Measurements from ENCODE around the gene TBC1D24. TPM values are rescaled to one million over a fixed set of nuclear protein-coding genes. Genes with fewer than 3 reads are reported as not detected.
A peak's percentile ranks its signal among the peaks of the same experiment; 100 is the strongest.
"Not testable (repeated sequence)": the region's sequence is repeated elsewhere in the genome, so short reads cannot be mapped to it uniquely, and the experiment has no call there.

The TBC1D24 gene
- total RNA-seq, 2 donors from 2014 or later, result 4.4 to 8.4 TPM

DNA sequence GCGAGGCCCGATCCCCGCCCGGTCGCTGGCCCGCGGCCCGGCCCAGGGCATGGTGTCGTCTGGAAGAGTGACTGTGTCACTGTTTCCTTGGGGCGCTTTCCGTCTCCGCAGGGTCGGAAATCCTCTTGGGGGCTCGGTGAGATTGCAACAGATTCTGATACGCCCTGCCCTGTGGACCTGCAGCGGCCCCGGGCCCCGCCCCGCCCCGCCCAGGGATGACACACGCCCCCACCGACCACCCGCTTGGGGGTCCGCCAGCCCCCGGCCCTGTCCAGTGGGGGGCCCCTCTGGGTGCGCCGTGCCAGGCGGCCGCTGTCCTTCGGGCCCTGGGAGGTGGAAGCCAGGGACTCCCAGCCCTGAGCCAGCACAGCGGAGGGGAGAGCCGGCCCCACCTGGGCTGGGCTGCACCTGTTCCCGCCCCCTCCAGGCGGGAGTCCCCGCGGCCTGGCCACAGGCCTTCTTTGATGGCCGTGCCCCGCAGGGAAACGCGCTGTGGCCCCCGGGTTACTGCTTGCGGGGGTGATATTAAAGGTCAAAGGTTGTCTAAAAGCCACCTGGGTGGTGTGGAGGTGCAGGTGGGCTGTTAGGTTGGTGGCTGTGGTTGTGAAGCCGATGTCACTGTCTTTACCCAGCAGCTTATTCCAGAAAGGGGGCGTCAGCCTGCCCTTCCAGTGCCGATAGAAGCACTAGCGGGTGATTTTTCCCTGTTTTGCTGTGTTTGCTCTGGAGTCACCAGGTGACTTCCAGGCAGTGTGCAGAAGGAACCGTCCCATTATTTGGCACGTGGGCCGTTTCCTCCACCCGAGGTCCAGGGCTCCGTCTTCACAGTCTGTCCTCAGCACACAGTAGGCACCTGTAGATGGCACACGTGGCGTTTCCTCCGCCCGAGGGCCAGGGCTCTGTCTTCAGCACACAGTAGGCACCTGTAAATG lies 752 bp downstream of the TBC1D24 start:
- H3K36me3 Mint-ChIP-seq (ENCODE audit: low read depth), result no peaks in the 10 kb centered on the region
- no peak overlapping the region for H3K27ac Mint-ChIP-seq
- H3K4me1 Mint-ChIP-seq, result peaks cover 25% of the 10 kb centered on the region
- H3K9me3 ChIP-seq (ENCODE audit: control insufficient read depth, low read length, poor library complexity, severe bottlenecking), result no peaks in the 10 kb centered on the region
- DNase-seq (no peak), ATAC-seq (peak; percentile 53)
- peaks cover 7% of the 10 kb centered on the region for H3K27me3 Mint-ChIP-seq
- peak overlapping the region; percentile 72 for H3K4me3 Mint-ChIP-seq

DNA sequence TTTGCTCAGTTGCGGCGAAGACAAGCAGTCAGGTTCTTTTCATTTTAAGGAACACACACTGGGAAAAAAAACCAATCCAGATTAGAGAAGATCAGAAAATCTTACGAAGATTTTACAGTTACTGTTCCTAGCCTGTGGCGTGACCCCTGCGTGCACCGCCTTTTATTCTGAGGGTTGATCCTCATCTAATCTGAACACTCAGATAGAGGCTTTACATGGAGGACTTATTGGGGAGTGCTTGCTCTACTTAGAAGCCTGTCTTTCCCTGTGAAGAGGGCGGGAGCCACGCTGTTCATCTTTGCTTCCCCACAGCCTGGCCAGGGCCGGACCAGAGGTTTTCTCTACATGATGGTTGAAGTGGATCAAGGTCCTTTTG lies 1.4 kb downstream of the TBC1D24 start:
- H3K4me3 Mint-ChIP-seq, result peak overlapping the region; percentile 72
- DNase-seq, result no peak
- H3K4me1 Mint-ChIP-seq, result peaks cover 25% of the 10 kb centered on the region
- H3K9me3 ChIP-seq (ENCODE audit: control insufficient read depth, low read length, poor library complexity, severe bottlenecking), result no peaks in the 10 kb centered on the region
- no peaks in the 10 kb centered on the region for H3K36me3 Mint-ChIP-seq (ENCODE audit: low read depth)
- no peak overlapping the region for H3K27ac Mint-ChIP-seq
- ATAC-seq, result no peak
- H3K27me3 Mint-ChIP-seq, result peaks cover 7% of the 10 kb centered on the region

DNA sequence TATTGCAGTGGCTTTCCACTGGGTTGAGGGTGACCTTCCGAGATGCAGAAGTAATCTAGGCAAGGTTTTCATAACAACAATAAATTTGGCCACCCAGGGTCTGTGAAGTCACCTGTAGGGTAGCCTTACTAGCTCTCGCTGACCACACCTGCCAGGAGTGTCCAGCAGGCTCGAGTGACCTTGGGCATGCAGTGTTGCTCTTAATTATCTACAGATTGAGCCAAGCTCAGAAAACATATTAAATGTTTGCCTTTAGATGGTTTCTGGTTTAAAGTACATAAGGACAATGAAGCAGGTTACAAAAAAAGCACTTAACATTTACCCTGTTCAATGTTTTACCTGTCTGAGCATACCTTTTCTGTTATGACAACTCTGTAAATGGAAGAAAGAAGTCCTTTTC lies 1.8 kb downstream of the TBC1D24 start:
- no peaks in the 10 kb centered on the region for H3K9me3 ChIP-seq (ENCODE audit: control insufficient read depth, low read length, poor library complexity, severe bottlenecking)
- Mint-ChIP-seq H3K36me3 (ENCODE audit: low read depth) (no peaks in the 10 kb centered on the region), H3K4me1 (peaks cover 25% of the 10 kb centered on the region), H3K4me3 (peak overlapping the region; percentile 72), H3K27ac (no peak overlapping the region), H3K27me3 (peaks cover 7% of the 10 kb centered on the region)
- ATAC-seq, result no peak
- no peak for DNase-seq

DNA sequence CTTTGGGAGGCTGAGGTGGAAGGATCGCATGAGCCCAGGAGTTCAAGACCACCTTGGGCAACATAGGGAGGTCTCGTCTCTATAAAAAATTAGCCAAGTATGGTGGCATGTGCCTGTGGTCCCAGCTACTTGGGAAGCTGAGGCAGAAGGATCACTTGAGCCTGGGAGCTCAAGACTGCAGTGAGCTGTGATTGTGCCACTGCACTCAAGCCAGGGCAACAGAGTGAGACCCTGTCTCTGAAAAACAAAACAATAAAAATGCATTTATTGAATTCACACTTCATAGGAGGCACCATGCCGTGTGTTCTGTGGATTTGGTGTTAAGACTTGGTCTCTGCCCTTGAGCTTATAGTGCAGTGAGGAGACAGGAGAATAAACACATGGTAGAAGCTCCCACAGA lies 2.4 kb downstream of the TBC1D24 start:
- no peak overlapping the region for H3K27ac Mint-ChIP-seq
- no peaks in the 10 kb centered on the region for H3K36me3 Mint-ChIP-seq (ENCODE audit: low read depth)
- no peaks in the 10 kb centered on the region for H3K9me3 ChIP-seq (ENCODE audit: control insufficient read depth, low read length, poor library complexity, severe bottlenecking)
- DNase-seq (no peak), ATAC-seq (no peak)
- peaks cover 26% of the 10 kb centered on the region for H3K4me1 Mint-ChIP-seq
- H3K27me3 Mint-ChIP-seq, result peaks cover 7% of the 10 kb centered on the region
- no peak overlapping the region for H3K4me3 Mint-ChIP-seq

DNA sequence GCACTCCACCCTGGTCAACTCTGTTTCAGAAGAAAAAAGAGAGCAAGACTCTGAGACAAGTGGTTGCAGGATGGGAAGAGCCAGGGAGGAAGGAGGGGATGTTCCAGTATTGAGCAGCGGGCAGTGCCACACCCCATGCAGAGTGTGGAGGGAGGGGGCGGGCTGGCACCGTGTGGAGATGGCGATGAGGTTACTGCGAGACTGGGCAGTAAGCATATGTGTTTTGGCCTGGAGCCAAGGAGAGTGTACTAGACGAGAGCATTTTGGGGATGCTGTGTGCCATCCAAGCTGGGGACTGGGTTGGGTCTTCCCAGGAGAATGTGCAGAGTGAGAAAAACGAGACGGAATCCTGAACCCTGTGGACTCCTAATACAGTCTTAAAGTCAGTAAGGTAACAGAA lies 3.4 kb downstream of the TBC1D24 start:
- DNase-seq, result no peak
- no peak overlapping the region for H3K27ac Mint-ChIP-seq
- no peak overlapping the region for H3K4me3 Mint-ChIP-seq
- no peaks in the 10 kb centered on the region for H3K36me3 Mint-ChIP-seq (ENCODE audit: low read depth)
- ATAC-seq, result no peak
- peaks cover 26% of the 10 kb centered on the region for H3K4me1 Mint-ChIP-seq
- H3K27me3 Mint-ChIP-seq, result peaks cover 1% of the 10 kb centered on the region
- no peaks in the 10 kb centered on the region for H3K9me3 ChIP-seq (ENCODE audit: control insufficient read depth, low read length, poor library complexity, severe bottlenecking)

DNA sequence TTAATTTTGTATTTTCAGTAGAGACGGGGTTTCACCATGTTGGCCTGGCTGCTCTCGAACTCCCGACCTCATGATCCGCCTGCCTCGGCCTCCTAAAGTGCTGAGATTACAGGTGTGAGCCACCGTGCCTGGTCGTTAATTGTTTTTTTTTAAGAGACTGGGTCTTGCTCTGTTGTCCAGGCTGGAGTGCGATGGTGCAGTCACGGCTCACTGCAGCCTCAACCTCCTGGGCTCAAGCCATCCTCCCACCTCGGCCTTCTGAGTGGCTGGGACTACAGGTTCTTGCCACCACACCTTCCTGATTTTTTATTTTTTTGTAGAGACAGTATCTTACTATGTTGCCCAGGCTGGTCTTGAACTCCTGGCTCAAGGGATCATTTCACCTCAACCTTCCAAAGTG lies 5.1 kb downstream of the TBC1D24 start:
- not testable (repeated sequence) for H3K9me3 ChIP-seq (ENCODE audit: control insufficient read depth, low read length, poor library complexity, severe bottlenecking); H3K27me3 Mint-ChIP-seq; H3K36me3 Mint-ChIP-seq (ENCODE audit: low read depth); H3K4me3 Mint-ChIP-seq; H3K27ac Mint-ChIP-seq; ATAC-seq; DNase-seq
- H3K4me1 Mint-ChIP-seq, result peaks cover 36% of the 10 kb centered on the region

DNA sequence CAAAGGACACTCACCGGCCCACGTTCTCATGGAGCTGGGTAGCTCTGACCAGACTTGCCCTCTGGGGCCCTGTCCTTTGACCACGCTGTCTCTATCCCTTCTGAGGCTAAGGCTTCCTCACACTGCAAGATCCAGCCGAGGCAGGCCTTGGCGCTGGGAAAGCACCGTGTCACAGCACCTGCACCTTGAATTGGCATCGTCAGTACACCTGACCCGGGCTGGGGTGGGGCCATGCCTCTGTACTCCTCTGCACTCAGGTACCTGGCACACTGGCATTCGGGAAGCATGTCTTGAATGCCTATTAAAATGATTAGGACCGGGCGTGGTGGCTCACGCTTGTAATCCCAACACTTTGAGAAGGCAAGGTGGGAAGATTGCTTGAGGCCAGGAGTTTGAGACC lies 6.0 kb downstream of the TBC1D24 start:
- H3K4me1 Mint-ChIP-seq, result peaks cover 38% of the 10 kb centered on the region
- no peak overlapping the region for H3K4me3 Mint-ChIP-seq
- no peaks in the 10 kb centered on the region for H3K36me3 Mint-ChIP-seq (ENCODE audit: low read depth)
- no peaks in the 10 kb centered on the region for H3K9me3 ChIP-seq (ENCODE audit: control insufficient read depth, low read length, poor library complexity, severe bottlenecking)
- H3K27ac Mint-ChIP-seq, result no peak overlapping the region
- ATAC-seq, result no peak
- DNase-seq, result no peak
- H3K27me3 Mint-ChIP-seq, result no peaks in the 10 kb centered on the region

DNA sequence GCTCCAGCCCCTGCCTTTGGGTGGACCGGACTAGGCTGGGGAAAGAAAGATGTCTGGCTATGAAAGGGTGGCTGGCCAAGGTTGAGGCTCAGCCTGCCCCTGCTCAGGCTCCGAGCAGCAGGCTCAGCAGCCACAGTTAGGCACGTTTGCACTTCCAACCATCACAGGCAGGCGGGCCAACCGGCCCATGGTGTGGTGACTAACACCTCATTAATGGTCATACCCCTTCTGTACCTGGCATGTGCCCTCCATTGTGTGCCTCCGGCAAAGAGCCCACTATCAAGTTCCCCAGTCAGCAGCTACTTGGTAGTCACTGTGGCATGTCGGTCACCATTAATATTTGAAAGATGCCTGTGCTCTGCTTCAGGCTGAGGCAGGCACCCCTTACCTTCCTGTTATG lies 6.7 kb downstream of the TBC1D24 start:
- H3K36me3 Mint-ChIP-seq (ENCODE audit: low read depth), result no peaks in the 10 kb centered on the region
- DNase-seq, result no peak
- ATAC-seq, result no peak
- no peaks in the 10 kb centered on the region for H3K9me3 ChIP-seq (ENCODE audit: control insufficient read depth, low read length, poor library complexity, severe bottlenecking)
- H3K4me3 Mint-ChIP-seq, result no peak overlapping the region
- H3K27ac Mint-ChIP-seq, result no peak overlapping the region
- peaks cover 37% of the 10 kb centered on the region for H3K4me1 Mint-ChIP-seq
- H3K27me3 Mint-ChIP-seq, result no peaks in the 10 kb centered on the region

DNA sequence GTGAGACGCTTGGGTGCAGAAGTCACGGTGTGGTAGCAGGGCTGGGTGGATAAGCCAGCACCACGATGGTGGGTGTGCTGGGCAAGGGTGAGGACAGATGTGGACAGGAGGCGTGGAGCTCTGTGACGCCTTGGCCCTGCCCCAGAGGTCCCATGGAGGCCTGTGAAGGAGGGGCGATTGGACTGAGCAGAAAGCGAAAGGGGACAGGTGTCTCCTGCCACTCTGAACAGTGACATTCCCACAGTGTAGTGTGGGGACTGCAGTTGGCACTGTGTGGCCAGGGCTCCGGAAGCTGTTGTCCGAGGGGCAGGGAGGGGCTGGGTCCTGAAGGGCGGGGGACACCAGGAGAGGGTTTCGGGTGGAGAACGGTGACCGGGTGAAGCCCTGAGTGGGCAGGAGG lies 7.3 kb downstream of the TBC1D24 start:
- Mint-ChIP-seq H3K36me3 (ENCODE audit: low read depth) (no peaks in the 10 kb centered on the region), H3K27ac (no peak overlapping the region), H3K27me3 (no peaks in the 10 kb centered on the region), H3K4me1 (peaks cover 38% of the 10 kb centered on the region), H3K4me3 (no peak overlapping the region)
- no peak for DNase-seq
- no peak for ATAC-seq
- H3K9me3 ChIP-seq (ENCODE audit: control insufficient read depth, low read length, poor library complexity, severe bottlenecking), result no peaks in the 10 kb centered on the region

DNA sequence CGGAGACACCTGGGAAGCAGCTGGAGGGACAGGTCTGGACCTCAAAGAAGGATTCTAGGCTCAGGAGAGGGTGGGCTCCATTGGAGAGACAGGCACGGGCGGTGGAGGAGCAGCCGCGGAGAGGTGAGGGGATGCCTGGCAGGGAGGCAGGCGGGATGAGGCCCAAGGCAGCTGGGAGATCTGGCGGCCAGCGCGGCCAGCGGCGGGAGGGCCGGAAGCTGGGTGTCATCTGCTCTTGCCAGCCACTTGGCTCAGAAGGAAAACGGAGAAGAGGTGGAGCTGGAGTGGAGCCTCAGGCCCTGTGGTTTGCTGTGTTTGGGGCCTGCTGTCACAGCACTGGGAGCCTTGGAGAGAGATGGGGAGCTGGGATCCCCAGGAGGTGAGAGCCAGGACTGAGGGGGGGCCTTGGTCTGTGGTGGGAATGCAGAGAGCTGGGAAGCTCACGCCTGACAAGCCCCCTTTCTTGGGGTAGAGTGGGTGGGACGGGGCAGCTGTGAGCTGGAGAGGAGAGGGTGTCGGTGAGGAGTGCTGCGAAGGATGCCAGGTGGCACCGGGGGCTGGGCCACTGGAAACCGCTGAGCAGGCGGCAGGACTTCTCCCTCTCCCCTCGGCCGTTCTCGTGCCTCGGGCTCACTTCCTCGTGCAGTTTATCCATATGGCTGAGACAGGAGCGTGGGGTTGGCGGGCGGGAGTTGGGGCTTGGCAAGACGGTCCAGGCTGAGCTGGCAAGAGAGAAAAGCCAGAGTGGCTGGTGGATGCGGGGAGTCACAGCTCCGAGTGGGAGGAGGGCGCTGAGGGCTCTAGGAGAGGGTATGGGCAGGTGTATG lies 8.0 kb downstream of the TBC1D24 start:
- no peak overlapping the region for H3K27ac Mint-ChIP-seq
- no peaks in the 10 kb centered on the region for H3K27me3 Mint-ChIP-seq
- ATAC-seq, result no peak

DNA sequence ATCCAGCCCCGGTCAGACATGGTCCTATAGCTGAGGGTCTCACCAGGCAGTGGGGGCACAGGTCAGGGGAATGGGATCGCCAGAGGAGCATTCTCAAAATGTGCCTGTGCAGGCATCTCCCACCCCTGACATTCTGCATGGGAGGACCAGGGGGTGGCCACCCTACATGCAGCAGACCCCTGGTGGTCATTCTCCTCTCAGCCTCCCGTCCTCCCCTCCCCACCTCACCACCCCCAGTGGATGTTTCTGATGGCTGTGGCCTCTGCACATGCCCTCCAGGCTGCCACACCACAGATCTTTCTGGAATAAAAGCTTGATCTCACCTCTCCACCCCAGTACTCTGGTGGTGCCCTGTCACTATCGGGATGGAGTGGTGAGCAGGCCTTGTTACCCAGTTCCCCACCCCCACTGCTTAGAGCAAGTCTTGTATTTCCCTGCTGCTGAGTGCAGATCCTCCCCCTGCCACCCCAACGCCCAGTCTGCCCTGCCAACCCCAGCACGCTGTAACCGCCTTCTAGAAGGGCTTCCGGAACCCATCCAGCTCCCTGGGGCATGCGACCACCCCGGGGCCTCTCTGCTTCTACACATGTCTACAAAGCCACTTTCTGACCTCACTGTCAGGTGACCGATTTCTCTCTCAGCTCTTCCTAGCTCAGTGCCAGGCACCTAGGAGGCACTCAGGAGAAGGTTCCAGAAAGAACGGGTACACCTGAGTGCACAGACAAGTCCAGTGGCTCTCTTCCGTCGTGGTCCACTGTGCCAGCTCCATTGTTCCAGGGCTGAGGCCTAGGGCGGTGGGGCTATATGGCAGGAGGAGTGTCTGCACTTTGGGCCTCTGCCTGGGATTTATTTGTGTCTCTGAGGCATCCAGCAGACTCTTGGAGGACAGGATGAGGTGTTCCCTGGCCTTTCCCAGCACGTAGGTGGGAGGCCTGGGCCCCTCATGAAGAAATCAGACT lies 9.3 kb downstream of the TBC1D24 start:
- no peak for DNase-seq
- Mint-ChIP-seq H3K4me1 (peaks cover 36% of the 10 kb centered on the region), H3K27me3 (no peaks in the 10 kb centered on the region)

More for the DNA sequence above, 8.0 kb downstream of the TBC1D24 start:
- DNase-seq, result no peak
- H3K36me3 Mint-ChIP-seq (ENCODE audit: low read depth), result no peaks in the 10 kb centered on the region
- peaks cover 36% of the 10 kb centered on the region for H3K4me1 Mint-ChIP-seq
- no peak overlapping the region for H3K4me3 Mint-ChIP-seq
- H3K9me3 ChIP-seq (ENCODE audit: control insufficient read depth, low read length, poor library complexity, severe bottlenecking), result no peaks in the 10 kb centered on the region

DNA sequence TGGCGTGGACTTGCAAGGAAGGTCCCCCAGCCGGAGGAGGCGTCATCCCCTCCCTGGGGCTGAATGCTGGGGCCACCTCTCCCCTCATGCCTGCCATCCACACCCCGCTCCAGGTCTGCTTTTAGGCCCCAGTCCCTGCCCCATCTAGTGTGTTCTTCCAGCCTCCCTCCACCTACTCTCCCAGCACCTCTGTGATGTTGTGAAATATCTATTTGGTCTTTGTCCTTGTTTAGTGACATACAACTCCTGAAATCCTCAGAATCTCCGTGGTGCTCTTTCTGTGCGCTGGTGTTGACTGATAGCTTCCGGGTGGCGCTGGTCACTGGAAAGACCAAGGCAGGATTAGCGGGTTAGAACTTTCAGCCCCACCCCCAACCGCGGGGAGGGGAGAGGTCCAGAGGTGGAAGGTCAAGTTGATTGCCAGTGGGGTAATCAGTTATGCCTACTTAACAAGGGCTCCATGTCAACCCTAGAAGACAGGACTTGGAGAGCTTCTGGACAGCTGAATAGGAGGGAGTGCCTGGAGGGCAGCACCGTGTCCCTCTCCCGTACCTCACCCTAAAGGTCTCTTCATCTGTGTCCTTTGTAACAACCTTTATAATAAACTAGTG lies 10.1 kb downstream of the TBC1D24 start:
- Mint-ChIP-seq H3K27me3 (no peaks in the 10 kb centered on the region), H3K36me3 (ENCODE audit: low read depth) (no peaks in the 10 kb centered on the region), H3K4me3 (no peak overlapping the region), H3K4me1 (peaks cover 36% of the 10 kb centered on the region), H3K27ac (peak overlapping the region; percentile 70)
- DNase-seq, result no peak
- no peak for ATAC-seq
- no peaks in the 10 kb centered on the region for H3K9me3 ChIP-seq (ENCODE audit: control insufficient read depth, low read length, poor library complexity, severe bottlenecking)

More for the DNA sequence above, 9.3 kb downstream of the TBC1D24 start:
- Mint-ChIP-seq H3K36me3 (ENCODE audit: low read depth) (no peaks in the 10 kb centered on the region), H3K27ac (peak overlapping the region; percentile 70), H3K4me3 (no peak overlapping the region)
- ATAC-seq, result no peak
- H3K9me3 ChIP-seq (ENCODE audit: control insufficient read depth, low read length, poor library complexity, severe bottlenecking), result no peaks in the 10 kb centered on the region
